Breast epithelium (tissue), 3 donors: ENCODE data around the gene PRKCG.

Experiments
- CTCF ChIP-seq, 3 donors: fragments of 450-650 bp; IDR thresholded peaks; one replicate each; pipeline ENCODE4 v1.5.1; 2016 to 2017; ENCODE audit warnings: antibody characterized with exemption in 3 of 3, mild to moderate bottlenecking in 3 of 3, moderate library complexity in 3 of 3
- POLR2A ChIP-seq: fragments of 450-650 bp; IDR thresholded peaks from one replicate; pipeline ENCODE4 v1.6.1; 2016; ENCODE audit warnings: antibody characterized with exemption, mild to moderate bottlenecking, moderate library complexity

DNA sequence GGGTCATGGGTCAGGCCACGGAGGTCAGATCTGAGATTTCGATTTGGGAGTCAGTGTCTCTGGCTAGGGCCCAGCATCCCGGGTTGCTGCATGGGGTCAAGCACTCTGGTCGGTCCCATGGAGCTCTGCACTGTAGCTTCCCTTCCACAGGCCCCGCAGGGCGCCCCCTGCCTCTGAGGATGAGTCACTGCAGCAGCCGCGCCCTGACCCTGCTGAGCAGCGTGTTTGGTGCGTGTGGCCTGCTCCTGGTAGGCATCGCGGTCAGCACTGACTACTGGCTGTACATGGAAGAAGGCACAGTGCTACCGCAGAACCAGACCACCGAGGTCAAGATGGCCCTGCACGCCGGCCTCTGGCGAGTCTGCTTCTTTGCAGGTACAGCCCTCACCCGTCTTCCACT lies 30.7 kb downstream of the PRKCG start:
- TF ChIP-seq CTCF (IDR thresholded peaks at IDR 0.05) (no peak), POLR2A (no peak)
